ENCODE measurements around the gene RPS10. TPM values are rescaled to one million over a fixed set of nuclear protein-coding genes. Genes with fewer than 3 reads are reported as not detected.

Gene RPS10
- total RNA-seq, 4 donors from 2014 or later, result 983 to 4,649 (median 2,673) TPM

DNA sequence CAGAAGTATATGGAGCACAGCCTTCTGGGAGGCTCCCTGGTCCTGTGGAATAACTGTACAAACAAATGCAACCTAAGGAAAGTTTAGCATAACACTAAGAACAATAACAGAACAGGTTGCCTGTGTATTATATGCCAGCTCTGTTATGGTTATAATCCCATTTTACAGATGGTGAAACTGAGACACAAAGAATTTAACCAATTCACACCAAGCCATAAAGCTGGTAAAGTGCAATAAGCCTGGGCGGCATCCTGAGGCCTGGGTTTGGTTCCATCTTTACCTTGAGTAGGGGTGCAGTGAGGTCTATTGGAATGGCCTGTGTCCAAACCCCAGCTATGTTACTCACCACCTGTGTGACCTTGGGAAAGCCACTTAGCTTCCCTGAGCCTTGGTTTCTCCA lies 25.3 kb upstream of the RPS10 start:
- H3K4me3 ChIP-seq, result no peak overlapping the region
- peaks cover 0 to 4% (median 0%) of the 10 kb centered on the region in 3 donors for H3K9me3 ChIP-seq
- intact Hi-C loops (cut with DNase I), result loop anchor here (10.0 kb wide), 1 partner anchor 154 kb away; no protein-coding TSS in a partner anchor
- no peak overlapping the region for H3K27ac ChIP-seq
- DNase-seq, result no peak
- no peaks in the 10 kb centered on the region for H3K36me3 ChIP-seq
- WGBS, 2 donors, result 92 to 100% methylated on average over 1 of the region's 1 CpG
- H3K27me3 ChIP-seq, result peaks cover 0 to 8% (median 0%) of the 10 kb centered on the region in 4 donors
- TF ChIP-seq CTCF (IDR thresholded peaks at IDR 0.05) (no peak), POLR2A (IDR thresholded peaks at IDR 0.05) (no peak)
- H3K4me1 ChIP-seq, result no peaks in the 10 kb centered on the region

DNA sequence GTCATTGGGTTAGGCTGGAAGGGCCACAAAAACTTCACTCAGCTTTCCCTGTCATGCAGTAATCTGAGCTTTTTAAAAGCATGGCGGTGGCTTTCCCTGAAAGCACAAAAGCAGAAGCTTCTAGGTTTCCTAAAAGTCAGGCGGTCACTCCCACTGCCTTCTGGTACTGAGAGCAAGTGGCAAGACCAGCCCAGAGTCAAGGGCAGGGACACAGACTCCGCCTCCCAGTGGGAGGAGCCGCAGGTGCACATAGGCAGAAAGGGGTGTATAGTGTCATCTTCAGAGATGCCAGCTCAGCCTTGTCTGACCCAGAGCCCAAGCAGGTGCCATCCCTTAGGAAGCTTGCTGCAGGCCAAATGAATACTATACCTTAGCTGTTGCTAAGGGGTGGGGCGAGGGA lies 22.0 kb upstream of the RPS10 start:
- WGBS, 2 donors, result 53% methylated on average over 5 of the region's 5 CpGs; no CpG with 5 or more reads in 1 of the 2 donors
- Histone ChIP-seq H3K9me3 (peaks cover 0 to 4% (median 0%) of the 10 kb centered on the region in 3 donors), H3K36me3 (no peaks in the 10 kb centered on the region), H3K27me3 (peaks cover 0 to 8% (median 0%) of the 10 kb centered on the region in 4 donors), H3K27ac (no peak overlapping the region), H3K4me3 (no peak overlapping the region), H3K4me1 (no peaks in the 10 kb centered on the region)
- no peak for DNase-seq
- TF ChIP-seq POLR2A (IDR thresholded peaks at IDR 0.05) (no peak), CTCF (IDR thresholded peaks at IDR 0.05) (no peak)
- intact Hi-C loops (cut with DNase I), result no loop called here

DNA sequence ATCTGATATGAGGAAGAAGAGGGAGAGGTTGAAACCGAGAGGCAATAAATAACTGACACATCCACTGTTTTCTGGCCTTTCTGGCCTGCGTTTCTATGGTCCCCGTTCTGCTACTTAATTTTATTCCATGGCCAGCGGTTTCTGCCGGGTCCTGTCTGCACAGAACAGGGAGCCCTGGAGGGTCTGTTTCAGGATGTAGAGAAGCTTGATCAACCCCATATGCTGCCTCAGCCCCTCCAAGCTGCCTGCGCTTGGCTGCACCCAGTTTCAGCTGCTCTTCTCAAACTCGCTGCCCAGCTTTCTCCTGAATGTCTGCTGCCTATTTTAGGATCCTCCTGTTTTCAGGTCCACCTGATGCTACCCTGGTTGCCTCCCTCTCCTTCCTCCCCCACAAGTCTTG lies 21.5 kb upstream of the RPS10 start:
- TF ChIP-seq POLR2A (IDR thresholded peaks at IDR 0.05), result no peak
- no peak for TF ChIP-seq CTCF (IDR thresholded peaks at IDR 0.05)

DNA sequence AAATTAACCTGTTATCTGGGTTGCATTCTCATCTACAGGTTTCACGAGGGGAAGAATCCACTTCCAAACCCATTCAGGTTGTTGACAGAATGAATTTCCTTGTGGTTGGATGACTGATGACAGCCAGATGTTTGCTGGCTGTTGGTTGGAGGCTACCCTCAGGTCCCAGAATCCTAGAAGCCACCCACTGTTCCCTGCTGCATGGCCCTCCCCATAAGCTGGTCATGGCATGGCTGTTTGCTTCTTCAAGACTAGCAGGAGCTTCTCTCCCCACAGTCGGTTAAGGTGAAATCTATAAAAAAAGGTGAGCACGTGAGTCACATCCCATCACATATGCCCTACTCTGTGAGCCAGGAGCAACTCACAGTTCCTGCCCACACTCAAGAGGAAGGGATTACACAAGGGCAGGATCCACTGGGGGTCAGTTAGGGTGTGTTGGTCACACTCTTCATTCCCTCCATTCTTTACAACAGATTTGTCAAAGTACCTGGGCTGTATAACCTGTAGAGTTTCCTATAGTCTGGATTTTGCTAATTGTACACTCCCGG lies 19.5 kb upstream of the RPS10 start:
- no peaks in the 10 kb centered on the region for H3K4me1 ChIP-seq
- H3K27me3 ChIP-seq, result peaks cover 0 to 8% (median 0%) of the 10 kb centered on the region in 4 donors
- intact Hi-C loops (cut with DNase I), result no loop called here
- WGBS, 2 donors, result 55 to 68% methylated on average over 2 to 4 of the region's 4 CpGs
- no peak for DNase-seq
- no peaks in the 10 kb centered on the region for H3K36me3 ChIP-seq
- no peak for TF ChIP-seq CTCF (IDR thresholded peaks at IDR 0.05)
- no peak for TF ChIP-seq POLR2A (IDR thresholded peaks at IDR 0.05)
- H3K4me3 ChIP-seq, result no peak overlapping the region
- H3K9me3 ChIP-seq, result no peaks in the 10 kb centered on the region
- H3K27ac ChIP-seq, result no peak overlapping the region

More for the DNA sequence above, 21.5 kb upstream of the RPS10 start:
- no peak for DNase-seq
- intact Hi-C loops (cut with DNase I), result no loop called here
- WGBS, 2 donors, result 78 to 86% methylated on average over 7 of the region's 7 CpGs
- no peak overlapping the region for H3K27ac ChIP-seq
- H3K9me3 ChIP-seq, result peaks cover 0 to 4% (median 0%) of the 10 kb centered on the region in 3 donors
- no peak overlapping the region for H3K4me3 ChIP-seq
- H3K27me3 ChIP-seq, result peaks cover 0 to 8% (median 0%) of the 10 kb centered on the region in 4 donors
- no peaks in the 10 kb centered on the region for H3K4me1 ChIP-seq
- no peaks in the 10 kb centered on the region for H3K36me3 ChIP-seq

DNA sequence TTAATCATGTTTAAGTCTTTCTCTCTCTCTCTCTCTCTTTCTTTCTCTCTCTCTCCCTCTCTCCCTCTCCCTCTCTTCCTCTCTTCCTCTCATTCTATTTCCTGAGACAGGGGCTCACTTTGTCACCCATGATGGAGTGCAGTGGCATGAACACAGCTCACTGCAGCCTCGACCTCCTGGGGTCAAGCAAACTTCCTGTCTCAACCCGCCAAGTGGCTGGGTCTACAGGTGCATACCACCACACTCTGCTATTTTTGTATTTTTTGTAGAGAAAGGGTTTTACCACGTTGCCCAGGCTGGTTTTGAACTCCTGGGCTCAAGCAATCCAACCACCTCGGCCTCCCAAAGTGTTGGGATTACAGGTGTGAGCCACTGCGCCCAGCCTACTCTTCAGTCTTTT lies 15.7 kb upstream of the RPS10 start:
- TF ChIP-seq CTCF (IDR thresholded peaks at IDR 0.05) (no peak), POLR2A (IDR thresholded peaks at IDR 0.05) (no peak)

More for the DNA sequence above, 15.7 kb upstream of the RPS10 start:
- 49 to 57% methylated on average over 5 of the region's 5 CpGs for WGBS, 2 donors
- Histone ChIP-seq H3K36me3 (no peaks in the 10 kb centered on the region), H3K27me3 (no peaks in the 10 kb centered on the region), H3K9me3 (no peaks in the 10 kb centered on the region), H3K27ac (no peak overlapping the region), H3K4me1 (no peaks in the 10 kb centered on the region), H3K4me3 (no peak overlapping the region)
- intact Hi-C loops (cut with DNase I), result no loop called here
- DNase-seq, result no peak
